Measurements from ENCODE around the gene ADM2.

DNA sequence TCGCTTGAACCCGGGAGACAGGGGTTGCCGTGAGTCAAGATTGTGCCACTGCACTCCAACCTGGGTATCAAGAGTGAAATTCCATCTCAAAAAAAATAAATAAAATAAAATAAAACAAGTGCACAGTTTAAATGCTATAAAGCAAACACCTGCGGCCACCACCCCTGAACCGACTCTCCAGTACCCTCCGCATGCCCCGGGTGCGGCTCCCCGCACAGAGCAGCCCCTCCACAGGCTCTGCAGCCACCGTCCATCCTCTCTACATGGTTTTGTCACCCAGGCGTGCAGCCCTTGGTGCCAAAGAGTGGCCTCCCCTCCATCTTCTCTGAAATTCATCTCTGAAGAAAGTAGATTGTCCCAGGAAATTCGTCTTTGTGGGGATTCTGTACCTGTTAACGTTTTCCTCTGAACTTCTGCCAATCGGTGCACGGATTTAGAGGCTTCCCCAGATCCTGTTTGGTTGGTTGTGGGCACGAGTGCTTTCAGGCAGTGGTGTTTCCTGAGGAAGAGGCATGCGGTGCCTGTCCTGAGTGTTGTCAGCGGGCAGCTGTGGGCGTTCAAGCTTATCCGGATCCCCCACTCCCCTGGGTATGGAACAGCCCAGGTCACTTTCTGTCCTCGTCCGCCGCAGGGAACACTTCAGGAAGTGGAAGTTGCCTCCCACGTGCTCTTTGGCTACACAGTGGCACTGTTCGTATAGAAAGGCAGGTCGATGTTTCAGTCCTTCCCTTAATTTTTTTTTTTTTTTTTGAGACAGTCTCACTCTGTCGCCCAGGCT is 9.4 kb downstream of the ADM2 start:
- TF ChIP-seq, protein P1, sequence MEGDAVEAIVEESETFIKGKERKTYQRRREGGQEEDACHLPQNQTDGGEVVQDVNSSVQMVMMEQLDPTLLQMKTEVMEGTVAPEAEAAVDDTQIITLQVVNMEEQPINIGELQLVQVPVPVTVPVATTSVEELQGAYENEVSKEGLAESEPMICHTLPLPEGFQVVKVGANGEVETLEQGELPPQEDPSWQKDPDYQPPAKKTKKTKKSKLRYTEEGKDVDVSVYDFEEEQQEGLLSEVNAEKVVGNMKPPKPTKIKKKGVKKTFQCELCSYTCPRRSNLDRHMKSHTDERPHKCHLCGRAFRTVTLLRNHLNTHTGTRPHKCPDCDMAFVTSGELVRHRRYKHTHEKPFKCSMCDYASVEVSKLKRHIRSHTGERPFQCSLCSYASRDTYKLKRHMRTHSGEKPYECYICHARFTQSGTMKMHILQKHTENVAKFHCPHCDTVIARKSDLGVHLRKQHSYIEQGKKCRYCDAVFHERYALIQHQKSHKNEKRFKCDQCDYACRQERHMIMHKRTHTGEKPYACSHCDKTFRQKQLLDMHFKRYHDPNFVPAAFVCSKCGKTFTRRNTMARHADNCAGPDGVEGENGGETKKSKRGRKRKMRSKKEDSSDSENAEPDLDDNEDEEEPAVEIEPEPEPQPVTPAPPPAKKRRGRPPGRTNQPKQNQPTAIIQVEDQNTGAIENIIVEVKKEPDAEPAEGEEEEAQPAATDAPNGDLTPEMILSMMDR (conservative IDR thresholded peaks at IDR 0.05 in 1 of 2, IDR thresholded peaks at IDR 0.05 in 1 of 2; ENCODE audit: extremely low read depth in 1 of 2, insufficient read depth in 1 of 2, low read depth in 1 of 2, low read length in 2 of 2) = no peak
- TF ChIP-seq EZH2 (IDR thresholded peaks at IDR 0.05; ENCODE audit: borderline replicate concordance, low read length) = no peak
